Colonic mucosa (tissue), 4 donors: ENCODE results near the gene ZNF407. TPM values are rescaled to one million over a fixed set of nuclear protein-coding genes. Genes with fewer than 3 reads are reported as not detected.

Experiments
- DNase-seq: peaks from one replicate; pipeline ENCODE4 v3.0.0-alpha.2; 2020
- H3K27ac ChIP-seq: fragments of 200-600 bp; one replicate; pipeline ENCODE4 v1.8.0; 2021
- H3K27me3 ChIP-seq: fragments of 200-600 bp; one replicate; pipeline ENCODE4 v1.8.0; 2021
- H3K36me3 ChIP-seq: fragments of 200-600 bp; one replicate; pipeline ENCODE4 v1.8.0; 2021
- H3K4me1 ChIP-seq: fragments of 200-600 bp; one replicate; pipeline ENCODE4 v1.8.0; 2021; ENCODE audit warnings: mild to moderate bottlenecking
- H3K4me3 ChIP-seq: fragments of 200-600 bp; one replicate; pipeline ENCODE4 v1.8.0; 2021
- H3K9ac ChIP-seq, 2 donors: one replicate each; pipeline ENCODE4 v1.7.0; 2013; ENCODE audit warnings: control low read depth in 2 of 2, low read depth in 2 of 2, low read length in 2 of 2
- H3K9me3 ChIP-seq: fragments of 200-600 bp; one replicate; pipeline ENCODE4 v1.8.0; 2021
- intact Hi-C: fragments of 100-400 bp; cut with DNase I; formaldehyde crosslinking; loops from one replicate; pipeline ENCODE4 v1.14.1; 2022
- total RNA-seq, 2 donors: library from RNA; stranded (reverse); fragmentation: NEBNext Ultra II Directional in 1 of 2; extraction: Animal tissue kit (Norgen Biotek cat#: 25700) in 1 of 2; gene quantifications; one replicate each; pipeline ENCODE4 v1.2.1, GENCODE V29; 2021
- TF ChIP-seq, protein P1 (sequence below): fragments of 200-600 bp; IDR thresholded peaks from one replicate; pipeline ENCODE4 v1.8.0; 2022; ENCODE audit warnings: antibody characterized with exemption, mild to moderate bottlenecking
- donor health status: healthy.
- donor health status: DM: no; HTN: no; CAD: no.
- donor health status: DM: no; HTN: no; CAD: no.

Gene ZNF407
- total RNA-seq, 2 donors from 2014 or later, result 8.1 to 13.1 TPM

DNA sequence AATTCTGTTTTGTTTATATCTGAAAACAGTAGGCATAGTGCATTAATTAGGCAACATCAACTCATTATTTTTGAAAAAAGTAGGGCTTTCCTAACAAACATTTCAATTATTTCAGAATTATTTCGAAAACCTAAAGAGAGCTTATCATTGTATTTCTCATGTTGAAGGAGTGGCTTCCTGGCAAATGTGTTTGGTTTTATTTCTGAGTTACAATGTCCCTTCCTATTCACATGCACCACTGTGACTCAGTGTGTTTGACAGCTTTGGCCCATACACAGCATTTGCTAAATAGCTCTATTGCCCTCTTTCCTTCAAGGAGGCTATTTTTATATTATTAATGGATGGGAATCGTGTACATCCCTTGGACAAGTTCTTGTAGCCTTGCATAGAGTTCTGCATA lies 405.4 kb downstream of the ZNF407 start:
- H3K9me3 ChIP-seq, result no peaks in the 10 kb centered on the region
- DNase-seq, result no peak
- no peak overlapping the region for H3K27ac ChIP-seq
- no peak overlapping the region for H3K4me3 ChIP-seq
- intact Hi-C loops, result no loop called here
- no peak overlapping the region for H3K9ac ChIP-seq
- no peaks in the 10 kb centered on the region for H3K4me1 ChIP-seq
- no peaks in the 10 kb centered on the region for H3K27me3 ChIP-seq
- TF ChIP-seq, protein P1, sequence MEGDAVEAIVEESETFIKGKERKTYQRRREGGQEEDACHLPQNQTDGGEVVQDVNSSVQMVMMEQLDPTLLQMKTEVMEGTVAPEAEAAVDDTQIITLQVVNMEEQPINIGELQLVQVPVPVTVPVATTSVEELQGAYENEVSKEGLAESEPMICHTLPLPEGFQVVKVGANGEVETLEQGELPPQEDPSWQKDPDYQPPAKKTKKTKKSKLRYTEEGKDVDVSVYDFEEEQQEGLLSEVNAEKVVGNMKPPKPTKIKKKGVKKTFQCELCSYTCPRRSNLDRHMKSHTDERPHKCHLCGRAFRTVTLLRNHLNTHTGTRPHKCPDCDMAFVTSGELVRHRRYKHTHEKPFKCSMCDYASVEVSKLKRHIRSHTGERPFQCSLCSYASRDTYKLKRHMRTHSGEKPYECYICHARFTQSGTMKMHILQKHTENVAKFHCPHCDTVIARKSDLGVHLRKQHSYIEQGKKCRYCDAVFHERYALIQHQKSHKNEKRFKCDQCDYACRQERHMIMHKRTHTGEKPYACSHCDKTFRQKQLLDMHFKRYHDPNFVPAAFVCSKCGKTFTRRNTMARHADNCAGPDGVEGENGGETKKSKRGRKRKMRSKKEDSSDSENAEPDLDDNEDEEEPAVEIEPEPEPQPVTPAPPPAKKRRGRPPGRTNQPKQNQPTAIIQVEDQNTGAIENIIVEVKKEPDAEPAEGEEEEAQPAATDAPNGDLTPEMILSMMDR, result no peak
- no peaks in the 10 kb centered on the region for H3K36me3 ChIP-seq

DNA sequence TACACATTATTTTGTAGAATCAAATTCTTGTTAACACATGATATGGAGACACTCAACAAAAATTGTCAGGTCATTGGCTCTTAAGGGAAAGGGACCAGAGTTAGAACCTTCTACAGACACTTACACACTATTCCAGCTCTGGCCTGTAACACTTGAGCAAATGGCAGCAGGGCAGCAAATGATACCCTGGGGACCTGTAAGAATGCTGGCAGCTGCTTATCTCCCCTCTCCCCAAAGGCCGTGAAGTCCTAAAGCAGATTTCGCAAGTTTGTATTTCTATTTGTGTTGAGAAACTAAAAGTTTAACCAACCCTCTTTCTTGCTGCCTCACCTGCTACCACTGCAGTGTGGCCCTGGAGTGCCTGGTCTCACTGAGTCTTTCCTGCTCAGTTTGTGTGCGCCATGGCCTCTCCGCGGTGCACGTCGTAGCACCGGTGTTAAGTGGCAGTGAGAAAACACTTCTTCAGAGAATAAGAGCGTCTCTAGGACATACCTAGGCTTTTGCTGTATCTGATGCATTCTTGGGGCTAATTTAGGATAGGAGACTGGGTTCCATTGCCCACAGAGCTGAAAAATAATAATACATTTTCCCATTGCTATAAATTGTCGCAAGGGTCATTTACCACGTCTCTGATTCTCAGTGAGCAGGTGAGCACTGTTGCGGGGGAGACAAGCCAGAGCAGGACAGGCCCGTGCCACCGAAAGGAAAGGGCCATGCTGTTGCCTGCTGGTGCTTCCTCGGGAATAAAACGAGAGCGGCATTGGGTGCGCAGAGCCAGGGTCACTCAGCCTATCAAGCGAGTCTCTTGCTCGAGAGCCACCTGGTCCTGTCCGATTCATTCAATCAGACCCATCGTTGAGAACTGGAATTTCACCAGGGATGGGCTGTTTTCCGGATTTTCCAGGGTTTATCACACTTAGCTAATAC lies 406.4 kb downstream of the ZNF407 start:
- H3K36me3 ChIP-seq, result no peaks in the 10 kb centered on the region
- H3K27me3 ChIP-seq, result no peaks in the 10 kb centered on the region
- H3K4me1 ChIP-seq, result no peaks in the 10 kb centered on the region
- H3K9ac ChIP-seq, result no peak overlapping the region
- no peaks in the 10 kb centered on the region for H3K9me3 ChIP-seq
- no peak for DNase-seq
- intact Hi-C loops, result no loop called here
- H3K27ac ChIP-seq, result no peak overlapping the region
- H3K4me3 ChIP-seq, result no peak overlapping the region
- TF ChIP-seq, protein P1, result no peak

DNA sequence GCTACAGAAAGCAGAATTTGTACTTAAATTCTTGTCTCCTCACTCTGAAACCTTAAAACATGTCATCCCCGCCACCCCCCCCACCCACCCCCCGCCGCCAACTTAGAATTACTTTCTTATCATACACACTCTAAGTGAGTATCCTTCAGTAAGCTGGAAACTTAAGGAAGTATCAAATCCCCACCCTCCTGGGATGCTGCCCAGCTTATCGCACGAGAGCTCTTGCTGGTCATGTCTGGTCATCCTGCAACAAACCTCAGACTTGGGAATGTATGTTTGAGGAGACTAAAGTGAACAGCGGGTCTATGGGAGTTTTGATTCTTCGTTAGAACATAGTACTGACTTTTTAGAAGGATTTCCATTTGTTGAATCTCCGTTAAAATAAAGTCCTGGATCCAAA lies 408.0 kb downstream of the ZNF407 start:
- Histone ChIP-seq H3K27me3 (no peaks in the 10 kb centered on the region), H3K36me3 (no peaks in the 10 kb centered on the region), H3K4me3 (no peak overlapping the region), H3K9ac (no peak overlapping the region), H3K27ac (no peak overlapping the region), H3K9me3 (no peaks in the 10 kb centered on the region), H3K4me1 (no peaks in the 10 kb centered on the region)
- TF ChIP-seq, protein P1, result no peak
- no peak for DNase-seq
- intact Hi-C loops, result no loop called here

DNA sequence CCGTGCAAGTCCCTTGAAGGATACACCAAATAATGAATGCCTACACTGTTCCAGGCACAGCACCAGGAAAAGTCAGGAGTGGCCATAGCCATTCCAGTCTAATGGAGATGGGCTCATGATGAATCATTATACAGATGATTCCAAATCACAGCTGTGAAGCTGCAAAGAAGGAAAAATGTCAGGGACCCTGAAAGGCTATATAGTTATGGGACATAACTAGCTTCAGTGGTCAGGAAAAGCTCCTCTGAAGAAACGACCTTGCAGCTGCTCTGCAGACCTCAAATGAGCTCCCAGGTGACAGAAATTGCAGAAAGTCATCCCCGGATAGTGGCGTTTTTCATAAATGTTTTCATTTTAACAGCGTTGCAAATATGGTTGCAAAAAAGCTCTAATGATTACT lies 410.5 kb downstream of the ZNF407 start:
- no peaks in the 10 kb centered on the region for H3K9me3 ChIP-seq
- no peaks in the 10 kb centered on the region for H3K27me3 ChIP-seq
- no peak overlapping the region for H3K27ac ChIP-seq
- no peaks in the 10 kb centered on the region for H3K36me3 ChIP-seq
- H3K4me3 ChIP-seq, result no peak overlapping the region
- DNase-seq, result no peak
- TF ChIP-seq, protein P1, result no peak
- no peak overlapping the region for H3K9ac ChIP-seq
- no peaks in the 10 kb centered on the region for H3K4me1 ChIP-seq
- intact Hi-C loops, result no loop called here

DNA sequence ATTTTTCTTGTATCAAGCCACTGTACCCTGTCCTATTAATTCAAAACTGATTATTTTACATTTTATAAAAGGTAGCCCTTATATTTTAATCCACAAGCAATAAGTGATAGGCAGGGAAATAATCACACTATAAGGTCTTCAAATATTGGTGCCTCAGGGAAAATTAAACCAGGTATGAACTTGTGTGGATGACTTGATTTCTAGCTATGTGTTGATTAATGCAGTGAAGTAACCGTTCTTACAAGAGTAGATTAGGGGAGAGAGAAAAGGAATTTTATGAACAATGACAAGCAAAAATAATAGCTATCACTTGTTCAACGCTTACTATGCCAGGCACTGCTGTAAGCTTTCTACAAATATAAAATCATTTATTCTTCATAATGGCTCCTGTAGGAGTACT lies 411.6 kb downstream of the ZNF407 start:
- Histone ChIP-seq H3K9me3 (no peaks in the 10 kb centered on the region), H3K27ac (no peak overlapping the region), H3K4me1 (no peaks in the 10 kb centered on the region), H3K9ac (no peak overlapping the region), H3K27me3 (no peaks in the 10 kb centered on the region), H3K4me3 (no peak overlapping the region), H3K36me3 (no peaks in the 10 kb centered on the region)
- intact Hi-C loops, result no loop called here
- TF ChIP-seq, protein P1, result no peak
- no peak for DNase-seq
